ENCODE results near the gene SKIC8.
A peak's percentile ranks its signal among the peaks of the same experiment; 100 is the strongest.

The SKIC8 gene

DNA sequence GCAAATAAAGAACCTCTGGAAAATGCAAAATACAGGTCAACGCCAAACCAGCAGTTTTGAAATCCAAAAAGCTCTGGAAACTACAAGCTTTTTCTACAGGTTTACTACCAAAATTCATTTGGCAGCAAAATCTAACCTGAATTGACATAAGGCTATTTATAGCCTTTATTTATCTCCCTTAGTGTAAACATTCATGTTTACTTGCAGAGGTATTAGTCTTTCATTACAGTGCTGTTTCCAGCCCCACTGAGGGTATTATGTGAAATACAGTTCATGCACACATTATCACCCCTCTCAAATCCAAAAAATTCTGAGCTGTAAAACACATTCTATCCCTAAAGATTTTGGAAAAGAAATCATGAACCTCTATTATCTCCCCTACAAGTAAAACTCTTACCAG lies 7.2 kb downstream of the SKIC8 start:
- DNase-seq (ENCODE audit: low read depth in 1 of 2, low spot score in 1 of 2) = no peak

DNA sequence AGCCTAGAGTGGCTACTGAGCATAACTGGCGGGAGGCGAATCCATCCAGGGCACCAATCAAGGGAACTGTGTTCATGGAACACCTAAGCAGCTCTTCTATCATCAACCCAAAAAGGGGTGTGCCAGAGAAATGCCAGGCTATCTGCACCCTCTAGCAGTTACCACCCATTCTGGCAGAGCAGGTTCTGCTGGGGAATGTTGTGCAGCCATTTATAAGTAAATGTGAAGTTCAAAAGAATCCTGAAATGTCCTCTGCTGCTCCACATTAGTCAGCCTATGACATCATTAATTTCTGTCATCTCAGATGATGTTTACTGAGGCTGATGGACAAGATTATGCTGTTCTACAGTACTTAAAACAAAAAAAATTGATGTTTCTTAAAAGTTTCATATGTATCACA lies 7.7 kb downstream of the SKIC8 start:
- no peak for DNase-seq (ENCODE audit: low read depth in 1 of 2, low spot score in 1 of 2)

DNA sequence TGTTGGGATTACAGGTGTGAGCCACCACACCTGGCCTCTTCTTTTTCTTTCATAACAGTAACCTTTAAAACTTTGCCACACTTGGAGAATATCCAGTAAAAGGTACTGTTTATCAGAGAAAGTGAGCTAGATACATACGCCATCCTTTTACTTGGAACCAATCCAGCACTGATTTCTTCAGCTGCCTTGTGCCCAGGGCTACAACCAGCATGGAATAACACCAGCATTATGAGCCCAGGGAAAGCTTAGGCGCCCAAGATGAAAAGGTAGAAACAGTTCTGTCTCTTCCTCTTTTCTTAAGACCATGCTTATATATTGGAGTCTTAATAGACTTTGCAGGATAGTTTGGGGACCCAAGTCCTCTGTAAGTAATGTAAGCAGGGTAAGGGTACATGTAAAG lies 8.4 kb downstream of the SKIC8 start:
- DNase-seq (ENCODE audit: low read depth in 1 of 2, low spot score in 1 of 2) = no peak

DNA sequence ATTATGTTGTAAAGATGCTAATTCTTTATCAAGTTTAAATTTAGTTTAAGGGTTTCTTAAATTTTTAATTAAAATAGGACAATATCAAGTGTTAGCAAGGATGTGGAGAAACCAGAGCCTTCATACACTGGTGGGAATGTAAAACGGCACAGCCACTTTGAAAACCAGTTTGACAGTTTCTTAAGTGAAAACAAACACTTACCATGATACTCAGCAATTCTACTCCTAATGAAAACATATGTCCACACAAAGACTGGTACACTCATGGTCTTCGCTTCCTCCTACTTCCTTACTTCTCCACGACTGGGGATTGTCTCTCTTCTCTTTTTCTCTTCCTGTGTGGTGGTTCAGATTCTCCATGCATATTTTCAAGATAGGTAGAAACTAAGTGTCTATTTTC lies 9.2 kb downstream of the SKIC8 start:
- no peak for DNase-seq (ENCODE audit: low read depth in 1 of 2, low spot score in 1 of 2)

DNA sequence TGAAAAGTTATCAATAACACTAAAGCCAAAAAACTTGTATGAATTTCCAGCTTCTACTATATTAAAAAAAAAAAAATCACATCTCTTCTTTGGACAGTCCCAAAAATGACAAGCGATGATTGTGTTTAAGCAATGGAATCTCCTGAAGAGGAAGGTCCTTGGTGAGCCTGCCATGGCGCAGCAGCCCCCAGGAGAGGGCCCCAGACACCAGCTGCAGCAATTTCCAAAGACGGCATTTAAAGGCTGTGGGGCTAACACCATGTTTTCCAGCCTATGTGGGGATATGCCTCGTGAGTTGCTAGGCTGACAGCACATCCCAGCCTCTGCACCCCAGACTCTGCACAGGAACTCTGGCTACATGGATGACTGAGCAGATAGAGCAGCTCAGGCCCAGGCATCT lies 14.7 kb downstream of the SKIC8 start:
- DNase-seq (ENCODE audit: low read depth in 1 of 2, low spot score in 1 of 2) = no peak

DNA sequence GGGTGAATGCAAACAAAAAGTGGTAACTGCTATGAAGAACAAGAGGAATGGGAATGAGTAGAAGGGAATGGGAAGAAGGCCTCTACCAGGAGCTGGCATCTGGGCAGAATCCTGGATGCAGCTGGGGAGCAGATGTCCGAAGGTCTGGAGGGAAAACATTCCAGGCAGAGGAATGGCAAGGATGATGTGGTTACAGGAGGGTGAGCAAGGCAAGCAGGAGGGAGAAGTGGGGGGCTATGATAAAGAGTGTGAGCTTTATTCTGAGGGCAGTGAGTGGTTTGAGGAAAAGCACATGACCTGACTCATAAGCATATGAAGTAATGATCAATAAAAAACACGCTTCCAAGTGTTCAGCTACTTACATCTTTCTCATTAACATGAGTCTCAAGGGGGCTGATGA lies 17.1 kb downstream of the SKIC8 start:
- DNase-seq (ENCODE audit: low read depth in 1 of 2, low spot score in 1 of 2) = no peak

DNA sequence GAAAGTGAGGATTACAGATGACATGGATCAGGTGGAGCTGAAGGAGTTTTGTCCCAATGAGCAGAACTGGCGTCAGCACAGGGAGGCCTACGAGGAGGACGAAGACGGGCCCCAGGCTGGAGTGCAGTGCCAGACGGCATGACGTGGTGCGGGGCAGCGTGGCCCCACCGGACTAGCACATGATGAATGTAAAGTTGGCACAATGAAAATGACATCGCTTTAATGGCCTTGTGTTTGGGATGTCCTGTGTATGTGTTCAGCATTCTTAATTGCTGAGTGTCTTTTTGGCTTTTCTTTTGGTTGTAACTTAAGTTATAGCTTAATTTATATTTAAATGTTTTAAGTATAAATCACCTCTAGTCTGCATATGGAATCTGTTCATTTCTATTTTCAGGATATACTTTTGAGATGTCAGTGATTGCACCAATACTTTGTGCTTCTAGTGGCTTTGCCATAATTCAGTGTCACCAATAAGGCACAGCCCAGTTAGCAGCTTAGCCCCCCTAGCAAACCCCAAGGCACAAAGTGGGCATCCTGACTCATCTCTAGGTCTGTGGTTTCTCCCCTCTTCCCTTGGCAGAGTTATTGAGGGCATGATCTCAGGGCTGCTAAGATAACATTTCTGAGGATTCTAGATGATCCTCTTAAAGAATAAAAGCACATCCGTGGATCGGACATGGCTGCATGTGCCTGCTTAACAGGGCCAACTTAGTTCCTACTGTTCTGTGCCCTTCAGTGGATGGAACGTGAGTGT lies 18.9 kb downstream of the SKIC8 start:
- DNase-seq (ENCODE audit: low read depth in 1 of 2, low spot score in 1 of 2) = no peak

DNA sequence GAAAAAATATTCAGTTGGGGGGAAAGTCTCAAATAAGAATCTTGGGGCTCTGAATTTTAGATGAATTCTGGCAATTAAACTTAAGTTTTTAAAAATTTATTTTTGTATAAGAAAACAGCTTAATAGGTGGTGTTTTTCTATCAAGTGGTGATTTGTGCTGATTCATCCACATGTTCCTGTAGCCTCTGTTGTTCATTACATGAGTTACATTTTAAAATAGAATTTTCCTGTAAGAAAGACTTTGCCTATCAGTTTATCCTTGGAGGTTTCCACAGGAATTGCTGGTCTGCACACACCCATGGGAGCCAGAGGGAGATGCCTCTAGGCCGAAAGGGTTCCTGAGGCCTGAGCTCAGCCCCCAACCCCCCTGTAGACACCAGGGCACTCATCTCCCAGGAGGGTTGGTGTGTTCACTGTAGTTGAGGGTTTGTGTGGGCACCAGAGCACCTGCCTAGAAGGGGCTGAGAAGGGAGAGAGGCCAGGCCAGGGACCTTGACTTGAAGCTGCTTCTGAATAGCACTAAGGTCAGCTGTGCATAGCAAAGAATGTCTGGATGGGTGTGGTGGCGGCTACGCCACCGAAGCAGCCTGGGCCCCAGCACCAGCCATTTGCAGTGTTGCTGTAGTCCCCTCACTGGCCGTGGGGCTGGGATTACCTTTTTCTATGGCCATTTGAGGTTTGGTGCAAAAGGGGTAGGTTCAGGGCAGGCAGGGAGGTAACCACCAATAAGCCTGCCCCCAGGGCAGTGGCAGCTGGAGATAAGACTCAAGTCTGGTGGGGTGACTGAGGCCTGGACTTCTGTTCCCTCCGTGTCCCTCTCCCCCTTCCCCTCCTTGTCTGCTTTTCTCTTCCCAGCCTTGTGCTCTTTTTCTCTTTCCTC lies 23.1 kb downstream of the SKIC8 start:
- DNase-seq (ENCODE audit: low read depth in 1 of 2, low spot score in 1 of 2) = no peak

DNA sequence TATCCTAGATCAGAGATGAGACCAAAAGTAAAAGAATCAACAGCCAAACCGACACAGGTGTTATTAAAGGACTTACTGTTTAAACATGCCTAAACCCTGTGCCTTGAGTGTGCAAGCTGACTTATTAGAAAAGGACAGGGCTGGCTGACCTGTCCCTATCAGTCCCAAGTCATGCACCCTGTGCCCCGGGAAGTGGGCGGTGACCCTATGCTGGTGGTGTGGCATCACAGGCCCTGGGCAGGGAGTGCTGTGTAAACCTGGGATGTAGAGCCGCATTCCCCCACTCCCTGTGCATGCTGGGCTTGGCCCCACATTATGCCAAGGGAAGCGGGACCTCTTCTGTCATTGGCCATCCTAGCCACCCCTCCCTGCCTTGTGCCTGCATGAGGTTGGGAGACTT lies 24.4 kb downstream of the SKIC8 start:
- no peak for DNase-seq (ENCODE audit: low read depth in 1 of 2, low spot score in 1 of 2)

DNA sequence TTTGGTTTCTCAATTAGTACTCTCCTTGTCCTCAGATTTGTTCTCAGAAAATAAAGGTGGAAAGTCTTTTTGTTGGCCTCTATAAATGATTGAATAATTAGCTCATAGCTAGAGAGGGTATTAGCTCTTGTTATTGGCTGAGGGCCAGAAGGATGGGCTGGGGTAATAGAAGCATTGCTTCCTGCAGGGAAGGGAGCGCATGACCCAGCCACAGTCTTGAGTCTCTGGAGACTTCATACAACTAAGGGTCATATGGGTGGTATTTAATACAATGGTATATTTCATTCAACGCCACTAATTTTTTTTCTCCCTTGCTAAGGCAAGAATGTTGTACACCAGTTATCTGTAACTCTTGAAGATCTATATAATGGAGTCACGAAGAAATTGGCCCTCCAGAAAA lies 26.6 kb downstream of the SKIC8 start:
- no peak for DNase-seq (ENCODE audit: low read depth in 1 of 2, low spot score in 1 of 2)

DNA sequence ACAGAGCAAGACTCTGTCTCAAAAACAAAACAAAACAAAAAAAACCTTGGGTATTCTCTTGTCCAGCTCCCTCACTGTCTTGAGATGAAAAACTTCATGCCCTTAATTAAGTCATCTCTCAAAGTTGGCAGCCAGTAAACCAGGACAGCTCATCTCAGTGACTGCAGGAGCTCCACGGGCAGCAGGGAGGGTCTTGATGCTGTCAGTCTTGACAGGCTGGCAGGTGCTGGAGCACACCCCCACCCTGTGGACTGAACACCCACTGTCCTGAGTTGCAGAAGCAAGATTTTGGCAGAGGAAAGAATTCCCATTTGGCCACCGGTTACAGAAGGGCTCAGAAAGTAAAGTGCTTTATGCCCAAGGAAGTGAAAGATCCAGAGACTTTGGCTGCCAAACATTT lies 27.1 kb downstream of the SKIC8 start:
- no peak for DNase-seq (ENCODE audit: low read depth in 1 of 2, low spot score in 1 of 2)

DNA sequence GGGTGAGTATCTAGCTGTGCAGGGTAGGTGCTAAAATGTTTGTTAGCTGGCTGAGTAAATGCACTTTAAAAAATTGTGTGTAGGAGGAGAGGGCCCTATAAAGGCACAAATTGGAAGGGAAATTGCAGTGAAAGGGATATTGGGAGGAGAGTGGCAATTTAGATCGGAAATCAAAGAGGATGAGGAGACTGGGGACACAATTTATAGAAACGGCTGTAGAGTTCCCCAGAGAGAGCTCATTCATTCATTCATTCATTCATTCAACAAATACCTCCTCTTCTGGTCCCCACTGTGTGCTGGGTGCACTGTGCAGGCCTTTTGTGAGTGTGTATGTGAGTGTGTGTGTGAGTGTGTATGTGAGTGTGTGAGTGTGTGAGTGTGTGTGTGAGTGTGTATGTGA lies 32.6 kb downstream of the SKIC8 start:
- DNase-seq (ENCODE audit: low read depth in 1 of 2, low spot score in 1 of 2) = no peak

DNA sequence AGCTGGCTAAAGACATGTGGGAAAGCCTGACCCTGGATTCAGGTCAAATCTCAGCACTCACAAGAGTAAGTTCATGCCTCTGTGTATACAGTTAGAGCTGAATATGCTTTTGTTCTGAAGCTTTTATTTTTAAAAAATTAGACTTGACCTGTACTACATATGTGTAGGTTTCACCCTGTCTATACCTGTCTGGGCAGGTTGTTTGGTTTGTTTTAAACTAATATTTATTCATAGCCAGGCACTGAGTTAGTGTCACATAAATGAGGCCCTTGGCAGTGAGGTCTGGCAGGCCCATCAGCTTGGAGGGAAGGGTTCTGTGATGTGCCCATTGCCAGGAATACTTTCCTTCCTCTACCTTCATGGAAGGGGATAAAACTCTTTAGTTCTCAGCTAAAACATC lies 33.2 kb downstream of the SKIC8 start:
- no peak for DNase-seq (ENCODE audit: low read depth in 1 of 2, low spot score in 1 of 2)

DNA sequence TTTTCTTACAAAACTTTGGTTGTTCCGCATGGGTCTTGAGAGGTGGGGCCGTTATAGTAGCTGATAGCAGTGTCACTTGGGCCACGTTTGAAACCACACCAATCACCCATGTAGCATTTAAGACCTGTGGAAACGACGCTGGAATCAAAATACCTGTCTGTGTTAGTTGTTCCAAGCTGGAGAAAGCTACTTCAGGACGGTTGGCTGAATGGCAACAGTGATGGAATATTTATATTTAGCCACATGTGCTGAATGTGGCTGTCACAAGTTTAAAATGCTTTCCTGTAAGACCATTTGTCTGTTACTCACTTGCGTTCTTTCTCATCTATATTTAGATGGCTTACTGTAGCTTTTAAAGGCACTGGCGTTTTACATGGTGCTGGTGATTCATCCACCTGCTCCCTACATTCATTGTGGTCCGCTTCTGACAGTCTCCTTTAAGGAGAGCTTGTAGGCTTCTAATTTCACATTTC lies 33.6 kb downstream of the SKIC8 start:
- no peak for DNase-seq (ENCODE audit: low read depth in 1 of 2, low spot score in 1 of 2)

DNA sequence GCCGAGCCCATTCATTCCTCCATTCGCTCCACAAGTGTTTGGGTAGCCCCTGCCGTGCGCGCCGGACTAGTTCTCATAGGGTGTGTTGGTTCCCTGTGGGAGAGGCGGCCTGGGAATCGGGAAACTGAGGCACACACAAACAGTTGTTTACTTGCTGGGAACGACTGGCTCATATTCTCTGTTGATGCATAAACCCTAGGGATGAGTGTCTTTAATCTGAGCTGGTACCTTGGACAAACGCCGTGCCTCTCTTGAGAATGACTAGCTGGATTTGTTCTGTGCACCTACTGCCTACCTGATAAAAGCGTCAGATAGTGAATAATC lies 34.3 kb downstream of the SKIC8 start:
- no peak for DNase-seq (ENCODE audit: low read depth in 1 of 2, low spot score in 1 of 2)

DNA sequence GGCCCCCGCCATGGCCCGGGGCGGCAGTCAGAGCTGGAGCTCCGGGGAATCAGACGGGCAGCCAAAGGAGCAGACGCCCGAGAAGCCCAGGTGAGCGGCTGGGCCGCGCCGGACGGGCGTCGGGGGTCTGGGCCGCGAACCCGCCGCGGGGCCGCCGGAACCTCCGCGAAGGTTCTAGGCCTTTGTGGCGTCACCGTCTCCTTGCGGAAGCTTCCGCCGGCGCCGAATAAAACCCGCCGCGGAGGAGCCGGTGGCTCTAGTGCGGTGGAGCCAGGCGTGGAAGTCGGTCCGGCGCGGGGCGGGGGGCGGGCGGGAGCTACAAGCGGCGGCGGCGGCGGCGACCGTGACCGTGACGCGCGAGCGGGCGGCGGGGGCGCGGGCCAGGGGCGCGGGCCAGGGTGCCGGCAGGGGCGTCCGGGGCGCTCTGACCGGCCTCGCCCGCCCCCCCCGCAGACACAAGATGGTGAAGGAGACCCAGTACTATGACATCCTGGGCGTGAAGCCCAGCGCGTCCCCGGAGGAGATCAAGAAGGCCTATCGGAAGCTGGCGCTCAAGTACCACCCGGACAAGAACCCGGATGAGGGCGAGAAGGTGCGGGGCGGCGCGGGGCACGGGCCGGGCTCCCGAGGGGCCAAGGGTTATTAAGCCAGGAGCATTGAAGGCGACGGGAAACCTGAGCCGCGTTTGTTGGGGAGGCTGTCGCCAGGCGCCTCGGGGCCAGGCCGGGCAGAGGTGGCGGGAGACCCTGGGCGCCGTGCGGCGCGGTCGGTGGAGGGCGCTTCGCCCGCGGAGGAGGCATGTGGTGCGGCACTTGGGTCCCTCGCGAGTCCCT lies 34.9 kb downstream of the SKIC8 start, which contains the start of gene DNAJA4:
Gene DNAJA4 (plus strand): TSS at position 259 of the 833 bp plus-strand sequence. CDS start 202 bp downstream, at position 461.
- DNase-seq (ENCODE audit: low read depth in 1 of 2, low spot score in 1 of 2) = peak; percentile 34 to 45

DNA sequence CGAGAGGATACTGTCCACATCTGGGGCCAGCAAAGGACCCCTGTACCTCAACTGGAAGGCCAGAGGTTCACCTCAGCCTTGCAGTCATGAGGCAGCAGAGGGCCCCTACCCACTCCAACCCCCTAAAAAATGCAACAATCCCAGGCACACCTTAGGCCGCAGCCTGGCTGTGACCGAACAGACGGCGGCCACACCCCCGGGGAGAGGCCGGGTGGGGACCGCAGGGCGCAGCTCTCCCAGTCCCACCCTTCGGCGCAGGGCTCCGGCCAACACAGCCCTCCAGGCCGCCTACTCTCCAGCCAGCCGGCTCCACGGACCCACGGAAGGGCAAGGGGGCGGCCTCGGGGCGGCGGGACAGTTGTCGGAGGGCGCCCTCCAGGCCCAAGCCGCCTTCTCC lies 35.5 kb downstream of the SKIC8 start:
- no peak for DNase-seq (ENCODE audit: low read depth in 1 of 2, low spot score in 1 of 2)

DNA sequence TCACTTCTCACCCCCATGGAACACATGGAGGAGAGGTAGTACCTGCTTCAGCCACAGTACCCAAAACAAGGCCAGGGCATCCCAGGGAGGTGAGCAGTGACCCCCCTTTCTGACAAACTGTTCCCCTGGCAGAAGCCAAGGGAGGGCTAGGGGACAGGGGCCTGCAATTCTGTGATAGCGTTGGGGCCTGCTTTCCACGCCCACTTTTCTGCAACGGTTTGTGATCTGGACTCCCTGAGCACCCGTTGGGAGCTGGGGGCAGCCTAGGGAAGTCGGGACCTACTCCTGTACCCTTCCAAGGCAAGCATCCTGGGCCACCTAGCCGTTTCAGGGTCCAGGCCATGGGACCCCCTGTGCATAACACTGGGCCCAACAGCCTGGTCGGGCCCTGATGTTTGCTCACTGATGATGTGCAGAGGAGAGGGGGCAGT lies 36.0 kb downstream of the SKIC8 start:
- no peak for DNase-seq (ENCODE audit: low read depth in 1 of 2, low spot score in 1 of 2)

DNA sequence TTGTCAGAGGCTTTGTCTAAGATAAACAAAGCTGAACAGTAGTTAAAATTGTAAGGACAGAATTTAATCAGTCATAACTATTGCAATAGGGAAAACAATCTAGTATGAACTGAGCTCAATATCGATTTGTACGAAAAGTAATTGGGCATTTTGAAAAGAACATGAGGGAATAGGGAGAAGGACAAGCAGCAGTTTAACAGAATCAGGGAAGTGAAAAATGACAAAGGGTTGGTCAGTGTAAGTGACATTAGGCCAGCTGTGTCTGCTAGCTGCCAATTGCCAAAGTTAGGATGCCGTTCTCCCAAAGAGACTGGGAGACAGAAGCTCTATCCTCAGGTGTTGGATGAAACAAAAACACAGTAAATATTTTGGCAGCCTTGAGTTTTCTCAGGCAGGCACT lies 38.3 kb downstream of the SKIC8 start:
- no peak for DNase-seq (ENCODE audit: low read depth in 1 of 2, low spot score in 1 of 2)

DNA sequence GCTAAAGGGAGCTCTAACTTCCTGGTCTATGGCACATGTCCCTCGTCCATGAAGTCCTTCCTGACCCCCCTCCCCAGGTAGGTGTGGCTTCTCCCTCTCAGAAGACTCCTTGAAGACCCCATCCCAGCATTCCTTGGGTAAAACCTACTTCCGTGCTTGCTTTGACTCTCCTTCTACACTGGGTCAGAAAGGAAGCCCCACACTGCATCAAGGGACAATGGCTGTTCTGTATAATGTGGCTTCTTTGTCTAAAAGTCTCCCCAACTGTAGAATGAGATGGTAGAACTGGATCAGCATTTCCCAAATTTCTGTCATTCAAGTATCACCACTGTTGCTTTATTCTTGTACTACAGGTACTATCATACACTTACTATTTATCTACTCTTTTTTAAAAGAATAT lies 38.9 kb downstream of the SKIC8 start:
- no peak for DNase-seq (ENCODE audit: low read depth in 1 of 2, low spot score in 1 of 2)

DNA sequence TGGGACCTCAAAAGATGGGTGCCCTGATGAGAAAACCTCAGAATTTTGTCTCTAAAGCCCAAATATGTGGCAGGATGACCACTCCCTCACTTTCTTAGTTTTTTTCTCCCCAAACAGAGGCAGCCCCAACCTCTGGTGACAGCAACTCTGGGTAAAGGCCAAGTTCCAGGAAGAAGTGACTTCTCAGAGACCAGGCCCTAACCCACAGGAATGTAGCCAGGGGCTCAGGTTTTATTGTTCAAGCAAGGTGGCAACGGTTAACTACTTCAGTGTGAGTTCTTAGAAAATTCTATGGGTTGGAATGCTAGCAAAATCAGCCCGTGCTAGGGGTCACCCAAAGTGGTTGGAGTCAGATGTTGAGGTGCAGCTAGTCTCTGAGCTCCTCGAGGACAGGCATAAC lies 40.2 kb downstream of the SKIC8 start:
- no peak for DNase-seq (ENCODE audit: low read depth in 1 of 2, low spot score in 1 of 2)

DNA sequence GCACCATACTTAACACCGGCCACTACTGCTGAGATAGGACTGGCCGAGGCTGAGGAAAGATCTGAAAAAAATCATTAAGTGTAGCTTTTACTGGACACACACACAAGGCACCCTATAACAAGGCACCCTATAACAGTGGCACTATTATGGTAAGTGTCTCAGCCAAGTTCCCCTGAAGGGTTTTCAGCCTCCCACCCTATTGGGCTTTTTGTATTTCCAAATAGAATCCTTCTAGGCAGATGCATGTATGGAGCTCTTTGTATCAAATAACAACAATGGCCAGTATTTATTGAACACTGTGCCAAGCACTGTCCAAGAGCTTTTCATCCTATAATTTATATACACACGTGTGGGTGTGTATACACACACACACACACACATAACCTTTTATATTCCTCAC lies 41.7 kb downstream of the SKIC8 start:
- no peak for DNase-seq (ENCODE audit: low read depth in 1 of 2, low spot score in 1 of 2)
